BE2C (cell line): ENCODE data around the gene DHCR7.

ENCODE experiments used
- DNase-seq: peaks from one replicate; pipeline ENCODE4 v3.0.0-alpha.2; 2020
- H3K27me3 ChIP-seq: fragments of 250-450 bp; sonication (Bioruptor Pico); 2 replicates; pipeline ENCODE4 v1.5.1; 2020; ENCODE audit warnings: mild to moderate bottlenecking
- H3K36me3 ChIP-seq: fragments of 250-450 bp; sonication (Bioruptor Pico); 2 replicates; pipeline ENCODE4 v1.5.1; 2020; ENCODE audit warnings: mild to moderate bottlenecking
- H3K4me1 ChIP-seq: fragments of 250-450 bp; sonication (Bioruptor Pico); 2 replicates; pipeline ENCODE4 v1.5.1; 2020
- H3K4me3 ChIP-seq: 2 replicates; pipeline ENCODE4 v1.5.1; 2011; ENCODE audit warnings: low read depth, low read length
- H3K9me3 ChIP-seq: fragments of 250-450 bp; sonication (Bioruptor Pico); 2 replicates; pipeline ENCODE4 v1.5.1; 2020
- CTCF ChIP-seq: IDR thresholded peaks from 2 replicates; pipeline ENCODE4 v1.5.1; 2012; ENCODE audit warnings: mild to moderate bottlenecking, low read depth, low read length

DHCR7 gene

GRCh38 chr11:71454470-71455113, 6.4 kb upstream of the DHCR7 start:
- no peak for TF ChIP-seq CTCF
- Histone ChIP-seq H3K27me3 (no peaks in the 10 kb centered on the region), H3K4me3 (no peak overlapping the region), H3K9me3 (no peaks in the 10 kb centered on the region), H3K4me1 (peaks cover 8% of the 10 kb centered on the region), H3K36me3 (no peaks in the 10 kb centered on the region; the same call in 1 of the 2 replicates)
- DNase-seq: no peak

- Histone ChIP-seq H3K4me1 (peaks cover 8% of the 10 kb centered on the region), H3K27me3 (no peaks in the 10 kb centered on the region), H3K9me3 (no peaks in the 10 kb centered on the region), H3K4me3 (peak overlapping the region; percentile 87), H3K36me3 (no peaks in the 10 kb centered on the region; the same call in 1 of the 2 replicates)
- no peak for DNase-seq
- no peak for TF ChIP-seq CTCF
Measured at GRCh38 chr11:71453918-71454304, 5.7 kb upstream of the DHCR7 start.

GRCh38 chr11:71453037-71453917, 5.1 kb upstream of the DHCR7 start, which contains the start of gene NADSYN1:
NADSYN1 (plus strand) TSS chr11:71453203; CDS start chr11:71453297, 94 bp downstream.
- H3K27me3 ChIP-seq: no peaks in the 10 kb centered on the region
- no peaks in the 10 kb centered on the region; the same call in 1 of the 2 replicates for H3K36me3 ChIP-seq
- TF ChIP-seq CTCF: no peak
- peaks cover 8% of the 10 kb centered on the region for H3K4me1 ChIP-seq
- peak within 1 kb of the TSS; percentile 87 for H3K4me3 ChIP-seq
- H3K9me3 ChIP-seq: no peaks in the 10 kb centered on the region
- DNase-seq: peak; percentile 98

GRCh38 chr11:71452199-71453036, 4.2 kb upstream of the DHCR7 start:
- Histone ChIP-seq H3K9me3 (no peaks in the 10 kb centered on the region), H3K27me3 (no peaks in the 10 kb centered on the region), H3K4me1 (peaks cover 10% of the 10 kb centered on the region), H3K4me3 (peak overlapping the region; percentile 87), H3K36me3 (no peaks in the 10 kb centered on the region; the same call in 1 of the 2 replicates)
- no peak for TF ChIP-seq CTCF
- DNase-seq: no peak

GRCh38 chr11:71451596-71452198, 3.5 kb upstream of the DHCR7 start:
- Histone ChIP-seq H3K27me3 (no peaks in the 10 kb centered on the region), H3K4me3 (peak overlapping the region; percentile 87), H3K9me3 (no peaks in the 10 kb centered on the region), H3K4me1 (peaks cover 11% of the 10 kb centered on the region), H3K36me3 (peaks cover 7% of the 10 kb centered on the region)
- DNase-seq: peak; percentile 39
- no peak for TF ChIP-seq CTCF
